Measurements from ENCODE around the gene GABARAPL2.
"Not testable (repeated sequence)": the region's sequence is repeated elsewhere in the genome, so short reads cannot be mapped to it uniquely, and the experiment has no call there.

The GABARAPL2 gene, protein sequence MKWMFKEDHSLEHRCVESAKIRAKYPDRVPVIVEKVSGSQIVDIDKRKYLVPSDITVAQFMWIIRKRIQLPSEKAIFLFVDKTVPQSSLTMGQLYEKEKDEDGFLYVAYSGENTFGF

DNA sequence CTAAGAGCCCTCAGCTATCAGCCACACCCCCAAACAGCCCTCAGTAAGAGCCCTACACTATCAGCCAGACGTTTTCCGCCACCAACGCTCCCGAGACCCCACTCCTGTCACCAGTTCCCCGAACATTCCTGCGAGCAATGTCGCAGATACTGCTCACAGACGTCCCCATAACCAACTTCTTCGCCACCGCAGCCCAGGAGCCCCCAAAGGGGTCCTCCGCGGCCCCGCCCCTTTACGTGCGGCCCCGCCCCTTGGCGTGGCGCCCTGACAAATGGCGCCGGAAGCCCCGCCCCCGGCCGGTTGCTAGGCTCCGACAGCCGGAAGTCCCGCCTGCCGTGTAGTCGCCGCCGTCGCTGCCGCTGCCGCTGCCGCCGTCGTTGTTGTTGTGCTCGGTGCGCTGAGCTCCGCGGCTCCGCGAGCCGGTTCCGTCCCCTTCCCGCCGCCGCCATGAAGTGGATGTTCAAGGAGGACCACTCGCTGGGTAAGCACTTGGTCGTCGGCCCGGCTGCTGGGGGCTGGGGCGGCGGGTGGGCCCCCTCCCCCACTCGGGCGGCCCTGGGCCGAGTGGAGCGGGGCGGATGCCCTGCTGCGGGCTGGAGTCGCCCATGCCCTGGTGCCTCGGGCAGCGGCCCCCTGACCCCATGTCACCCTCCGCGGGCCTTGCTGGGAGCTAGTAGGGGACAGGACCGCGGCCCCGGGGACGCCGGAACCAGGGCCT lies at the start of gene GABARAPL2:
Gene GABARAPL2, plus strand, starts transcription at position 340 of the 718 bp plus-strand sequence. Its CDS starts 108 bp downstream, at position 448.
- peak; percentile 84 to 88 for DNase-seq (ENCODE audit: low read depth in 2 of 2)

GRCh38 chr16:75519175-75519574 lies 47.0 kb upstream of the GABARAPL2 start:
- no peak for DNase-seq (ENCODE audit: low read depth in 2 of 2)

DNA sequence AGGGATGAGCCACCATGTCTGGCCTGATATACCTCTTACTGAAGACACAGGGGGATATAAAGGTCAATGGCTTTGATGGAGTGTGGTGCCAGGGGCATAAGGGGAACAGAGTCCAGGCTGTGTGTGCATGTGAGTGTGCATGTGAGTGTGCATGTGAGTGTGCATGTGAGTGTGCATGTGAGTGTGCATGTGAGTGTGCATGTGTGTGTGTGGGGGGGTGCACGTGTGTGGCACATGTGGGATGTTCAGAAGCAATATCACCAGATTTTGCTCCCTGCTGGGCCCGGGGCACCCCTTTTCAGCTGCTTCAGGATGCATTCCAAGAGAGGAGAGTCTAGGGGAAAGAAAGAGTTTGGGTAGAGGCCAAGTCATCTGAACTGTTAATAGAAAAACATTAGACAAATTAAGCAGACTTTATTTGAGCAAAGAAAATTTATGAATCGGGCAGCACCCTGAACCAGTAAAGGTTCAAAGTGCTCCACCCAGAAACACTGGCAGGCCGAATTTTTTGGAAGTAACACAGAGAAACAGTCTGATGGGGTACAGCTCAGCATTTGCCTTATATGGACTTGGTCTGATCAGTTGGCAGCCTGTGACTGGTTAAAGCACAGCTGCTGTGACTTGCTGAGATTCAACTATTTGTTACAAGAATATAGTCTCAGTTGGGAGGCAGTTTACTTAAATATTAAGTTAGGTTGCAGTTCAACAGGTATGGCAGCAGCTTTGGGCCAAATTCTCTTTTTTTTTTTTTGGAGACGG lies 40.0 kb upstream of the GABARAPL2 start:
- DNase-seq (ENCODE audit: low read depth in 2 of 2): no peak

DNA sequence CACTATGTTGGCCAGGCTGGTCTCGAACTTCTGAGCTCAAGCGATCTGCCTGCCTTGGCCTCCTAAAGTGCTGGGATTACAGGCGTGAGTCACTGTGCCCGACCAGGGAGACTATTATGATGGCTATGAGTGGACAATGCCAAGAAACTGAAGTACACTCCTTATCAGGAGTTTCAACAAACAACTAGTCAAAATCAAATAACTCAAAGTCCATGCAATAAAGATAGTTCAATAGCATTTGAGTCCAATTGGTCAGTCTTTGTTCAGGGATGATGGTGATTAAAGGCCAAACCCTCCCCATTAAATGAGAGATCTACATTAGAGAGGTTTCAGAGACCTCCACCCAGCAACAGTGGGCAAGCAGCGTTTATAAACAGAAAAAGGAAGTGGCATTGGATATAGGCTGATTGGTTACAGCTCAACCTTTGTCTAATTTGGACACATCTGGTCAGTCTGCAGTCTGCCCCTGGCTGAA lies 38.3 kb upstream of the GABARAPL2 start:
- DNase-seq (ENCODE audit: low read depth in 2 of 2): no peak

- DNase-seq (ENCODE audit: low read depth in 2 of 2): no peak
Observed at GRCh38 chr16:75529056-75529905, 36.9 kb upstream of the GABARAPL2 start.

DNA sequence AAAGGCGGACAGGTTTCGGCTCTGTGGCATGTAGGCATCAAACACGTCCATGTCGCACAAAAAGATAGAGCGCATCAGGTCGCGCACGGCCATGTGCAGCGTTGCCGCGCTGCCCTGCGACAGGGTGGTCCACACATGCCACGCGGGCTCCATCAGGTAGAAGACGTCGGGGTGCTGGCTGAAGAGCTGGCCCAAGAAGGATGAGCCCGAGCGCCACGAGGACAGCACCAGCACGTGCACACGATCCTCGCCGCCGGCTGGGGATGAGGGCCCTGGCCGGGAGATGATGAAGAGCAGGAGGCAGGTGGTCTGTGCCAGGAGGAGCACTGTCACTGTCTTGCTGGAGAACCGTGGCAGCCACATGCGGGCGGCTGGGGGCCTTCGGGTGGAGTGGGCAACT lies 36.2 kb upstream of the GABARAPL2 start:
- DNase-seq (ENCODE audit: low read depth in 2 of 2): no peak

DNA sequence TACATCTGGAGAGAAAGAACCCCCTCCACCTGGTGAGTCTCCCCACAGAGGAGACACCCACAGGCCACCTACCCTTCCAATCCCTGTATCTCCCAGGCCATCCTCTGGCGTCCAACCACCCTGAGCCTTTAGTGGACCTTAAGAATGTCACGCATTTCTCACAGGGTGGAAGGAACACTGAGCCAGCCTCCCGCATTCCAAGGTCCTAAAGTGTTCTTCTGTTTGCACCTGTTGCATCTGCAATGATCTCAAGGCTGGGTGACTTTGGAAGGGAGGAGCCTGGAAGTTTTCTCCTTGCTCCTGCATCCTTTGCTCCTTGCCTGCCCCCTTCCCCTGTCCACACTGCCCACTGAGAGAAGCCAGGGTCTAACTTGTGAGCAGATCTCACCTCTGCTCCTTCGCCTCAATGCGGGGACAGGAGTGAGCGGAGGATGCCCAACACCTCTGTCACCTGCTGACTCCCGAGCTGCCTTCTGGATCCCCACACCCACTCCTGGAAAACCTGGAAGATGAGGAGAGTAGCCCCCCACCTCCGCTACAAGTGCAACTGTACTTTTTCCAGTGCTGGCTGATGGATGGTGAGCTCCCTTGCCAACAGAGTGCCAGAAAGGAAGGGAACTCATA lies 33.9 kb upstream of the GABARAPL2 start:
- DNase-seq (ENCODE audit: low read depth in 2 of 2): no peak

DNA sequence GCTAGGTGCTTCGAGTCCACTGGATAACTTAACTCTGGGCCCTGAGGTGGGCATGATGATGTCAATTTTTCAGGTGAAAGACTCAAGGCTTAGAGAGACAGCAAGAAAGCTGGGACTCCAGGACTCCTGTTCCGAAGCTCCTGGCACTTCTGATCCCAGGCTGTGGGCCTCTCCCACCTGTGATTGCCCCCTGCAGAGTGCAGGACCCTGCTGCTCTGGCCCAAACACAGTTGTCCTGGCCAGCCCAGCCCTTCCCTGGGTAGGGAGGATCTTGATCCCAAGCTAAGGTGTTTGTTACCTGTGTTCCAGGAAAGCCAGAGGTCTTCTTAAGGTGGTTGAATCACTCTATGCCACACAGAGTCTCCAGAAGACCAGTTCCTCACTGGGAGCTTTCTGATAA lies 33.4 kb upstream of the GABARAPL2 start:
- DNase-seq (ENCODE audit: low read depth in 2 of 2): no peak

DNA sequence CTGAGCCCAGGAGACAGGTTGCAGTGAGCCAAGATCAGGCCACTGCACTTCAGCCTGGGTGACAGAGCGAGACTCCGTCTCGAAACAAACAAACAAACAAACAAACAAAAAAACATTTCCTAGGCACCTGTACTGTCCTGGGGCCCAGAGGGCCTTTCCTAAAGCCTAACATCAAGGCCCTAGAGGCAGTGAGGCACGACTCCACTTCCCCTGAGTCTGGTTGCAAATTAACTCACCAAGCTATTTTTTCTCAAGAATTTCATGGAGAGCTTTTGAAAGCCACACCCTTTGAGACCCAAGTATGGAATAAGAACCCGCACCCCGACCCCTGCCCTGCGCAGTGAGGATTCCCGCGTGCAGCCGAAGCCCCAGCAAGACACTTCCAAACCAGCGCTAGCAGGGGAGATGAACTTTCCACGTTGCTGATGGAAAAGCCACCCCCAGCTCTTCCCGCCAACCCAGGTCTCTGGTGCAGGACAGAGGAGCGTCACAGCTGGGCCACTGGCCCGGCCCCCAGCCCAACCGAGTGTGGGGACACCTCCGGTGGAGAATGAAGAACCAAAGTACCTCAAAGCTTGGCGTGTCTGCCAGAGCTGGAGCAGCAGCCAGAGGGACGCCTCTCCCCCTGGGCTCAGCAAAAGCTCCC lies 31.5 kb upstream of the GABARAPL2 start:
- DNase-seq (ENCODE audit: low read depth in 2 of 2): no peak

DNA sequence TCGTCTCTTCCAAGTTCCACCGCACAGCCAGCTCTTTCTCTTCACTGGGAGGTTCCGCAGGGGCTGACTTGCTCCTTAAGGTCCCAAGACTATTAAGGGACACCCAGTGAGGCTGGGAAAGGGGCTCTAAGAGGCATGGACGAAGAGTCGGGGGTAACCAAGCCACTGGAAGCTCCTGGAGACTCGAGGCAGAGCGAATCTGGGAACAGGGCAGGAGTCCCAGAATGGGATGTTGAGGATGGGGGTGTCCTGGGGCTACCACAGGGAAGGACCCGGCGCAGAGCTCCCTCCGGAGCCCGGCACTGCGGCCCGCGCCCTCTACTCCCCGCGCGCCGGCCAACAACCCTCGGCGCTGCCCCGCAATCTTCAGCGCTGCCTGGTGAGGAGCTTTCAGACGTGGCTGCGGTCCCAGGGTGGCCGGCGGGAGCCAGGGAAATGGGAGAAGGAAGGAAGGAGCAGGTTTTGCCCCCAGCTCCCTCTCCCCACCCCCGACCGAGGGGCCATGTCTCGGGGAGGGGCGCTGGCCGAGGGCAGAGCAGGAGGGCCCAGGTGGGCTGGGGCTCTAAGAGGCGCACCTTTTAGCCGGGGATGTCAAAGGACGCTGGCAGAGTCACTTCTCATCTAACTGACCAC lies 30.9 kb upstream of the GABARAPL2 start:
- DNase-seq (ENCODE audit: low read depth in 2 of 2): no peak

- DNase-seq (ENCODE audit: low read depth in 2 of 2): no peak
Observed at GRCh38 chr16:75535901-75536300, 30.3 kb upstream of the GABARAPL2 start, which contains the start of gene CHST5. Gene CHST5, minus strand, starts transcription at chr16:75536108. Its CDS starts 5,724 bp downstream, at chr16:75530384.

GRCh38 chr16:75537776-75538175 lies 28.4 kb upstream of the GABARAPL2 start:
- DNase-seq (ENCODE audit: low read depth in 2 of 2): no peak

DNA sequence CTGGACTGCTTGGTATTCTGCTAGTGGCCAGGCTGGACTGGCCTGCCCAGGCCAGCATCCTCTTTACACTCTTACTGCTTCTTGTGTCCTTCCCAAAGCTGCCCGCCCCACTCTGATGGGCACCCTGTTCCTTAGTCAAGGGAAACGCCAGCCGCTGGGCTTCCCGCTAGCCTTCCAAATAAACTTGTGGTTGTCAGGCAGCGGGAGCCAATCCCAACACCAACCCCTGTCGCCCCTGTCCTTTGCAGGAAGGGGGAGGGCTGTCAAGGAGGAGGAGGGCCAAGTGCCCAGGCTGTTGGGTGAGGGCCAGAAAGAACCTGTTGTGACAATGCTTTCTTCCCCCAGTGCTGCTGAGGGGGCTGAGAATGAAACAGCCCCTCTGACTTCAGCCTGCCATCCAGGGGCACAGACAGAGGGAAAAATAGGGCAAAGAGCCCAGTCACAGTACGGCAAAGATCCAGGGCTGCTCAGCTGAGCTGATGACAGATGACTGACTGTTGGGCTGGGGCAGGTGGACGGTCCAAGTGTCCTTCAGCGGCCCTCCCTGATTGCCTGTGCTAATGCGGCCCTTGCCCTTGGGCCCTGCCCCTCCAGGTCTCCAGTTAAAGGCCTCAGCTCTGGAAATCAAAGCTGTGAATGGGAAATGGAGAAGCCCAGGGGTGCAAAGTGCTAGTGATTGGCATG lies 27.2 kb upstream of the GABARAPL2 start:
- DNase-seq (ENCODE audit: low read depth in 2 of 2): not testable (repeated sequence)

GRCh38 chr16:75541236-75541635 lies 24.9 kb upstream of the GABARAPL2 start:
- DNase-seq (ENCODE audit: low read depth in 2 of 2): no peak

GRCh38 chr16:75542462-75542861 lies 23.7 kb upstream of the GABARAPL2 start:
- DNase-seq (ENCODE audit: low read depth in 2 of 2): not testable (repeated sequence)

- not testable (repeated sequence) for DNase-seq (ENCODE audit: low read depth in 2 of 2)
Observed at GRCh38 chr16:75545879-75546278, 20.3 kb upstream of the GABARAPL2 start.

- DNase-seq (ENCODE audit: low read depth in 2 of 2): no peak
Observed at GRCh38 chr16:75546293-75546692, 19.9 kb upstream of the GABARAPL2 start.

DNA sequence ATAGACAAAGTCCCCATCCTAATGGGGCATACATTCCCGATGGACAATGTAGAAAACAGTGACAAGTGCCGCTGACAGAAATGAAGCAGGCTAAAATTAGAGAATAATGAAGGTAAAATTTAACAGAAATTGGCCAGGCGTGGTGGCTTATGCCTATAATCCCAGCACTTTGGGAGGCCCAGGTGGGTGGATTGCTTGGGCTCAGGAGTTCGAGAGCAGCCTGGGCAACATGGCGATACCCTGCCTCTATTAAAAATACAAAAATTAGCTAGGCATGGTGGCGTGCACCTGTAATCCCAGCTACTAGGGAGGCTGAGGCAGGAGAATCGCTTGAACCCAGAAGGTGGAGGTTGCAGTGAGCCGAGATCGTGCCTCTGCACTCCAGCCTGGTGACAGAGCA lies 17.7 kb upstream of the GABARAPL2 start:
- not testable (repeated sequence) for DNase-seq (ENCODE audit: low read depth in 2 of 2)

GRCh38 chr16:75550211-75550662 lies 15.9 kb upstream of the GABARAPL2 start:
- peak; percentile 5 to 28 for DNase-seq (ENCODE audit: low read depth in 2 of 2)

Data from stimulated activated CD4-positive, alpha-beta T cell treated with anti-CD3 and anti-CD28 coated beads, Interleukin-4, amount 100 ng/mL, for 48 hours (primary cell).